GM18858 (cell line): ENCODE data around the gene RAB11FIP3.

Experiments
- ATAC-seq: cut with Tn5 transposase; IDR thresholded peaks from one replicate; pipeline ENCODE4 v1.9.1; 2021; ENCODE audit not compliant: unreplicated experiment

RAB11FIP3 gene

DNA sequence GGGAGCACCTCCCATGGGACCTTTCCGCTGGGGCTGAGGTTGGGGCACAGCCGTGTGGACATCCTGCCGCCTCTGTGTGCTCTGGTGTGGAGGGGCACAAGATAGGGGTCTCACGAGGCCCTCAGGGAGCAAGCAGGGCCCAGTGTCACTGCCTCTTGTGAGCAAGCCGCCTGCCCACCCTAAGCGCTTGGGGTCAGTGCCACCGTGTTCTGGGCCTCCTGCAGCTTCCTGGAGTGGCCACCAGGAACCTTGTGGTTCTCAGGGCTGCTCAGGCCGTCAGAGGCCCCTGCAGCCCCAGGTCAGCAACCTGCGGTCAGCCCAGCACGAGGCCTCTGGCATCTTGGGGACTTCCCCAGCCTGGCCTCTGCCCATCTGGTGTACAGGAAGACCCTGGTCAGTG, 88.5 kb downstream of the RAB11FIP3 start:
- ATAC-seq, result no peak

DNA sequence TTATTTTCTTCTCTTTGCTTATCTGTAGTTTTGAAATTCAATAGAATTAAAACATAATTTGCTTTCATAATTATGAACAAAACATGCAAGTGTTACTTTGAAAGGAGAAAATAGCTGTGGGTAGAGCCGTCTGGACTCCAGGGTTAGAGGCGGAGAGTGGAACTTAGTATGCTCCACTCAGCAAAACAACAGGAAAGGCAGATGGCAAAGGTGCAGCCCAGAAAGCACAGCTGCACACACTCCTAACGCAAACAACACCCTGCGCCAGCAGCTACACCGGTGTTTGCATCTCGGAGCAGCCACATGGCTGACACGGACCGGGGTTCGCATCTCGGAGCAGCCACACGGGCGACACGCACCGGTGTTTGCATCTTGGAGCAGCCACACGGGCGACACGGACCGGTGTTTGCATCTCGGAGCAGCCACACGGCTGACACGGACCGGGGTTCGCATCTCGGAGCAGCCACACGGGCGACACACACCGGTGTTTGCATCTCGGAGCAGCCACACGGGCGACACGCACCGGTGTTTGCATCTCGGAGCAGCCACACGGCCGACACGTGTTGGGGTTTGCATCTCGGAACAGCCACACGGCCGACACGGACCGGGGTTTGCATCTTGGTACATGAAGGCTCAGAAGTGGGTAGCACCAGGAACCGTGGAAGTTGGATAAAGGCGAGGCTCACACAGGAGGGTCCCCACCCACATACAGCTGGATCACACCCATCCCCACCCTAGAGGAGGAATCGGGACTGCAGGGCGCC, 89.9 kb downstream of the RAB11FIP3 start:
- no peak for ATAC-seq

DNA sequence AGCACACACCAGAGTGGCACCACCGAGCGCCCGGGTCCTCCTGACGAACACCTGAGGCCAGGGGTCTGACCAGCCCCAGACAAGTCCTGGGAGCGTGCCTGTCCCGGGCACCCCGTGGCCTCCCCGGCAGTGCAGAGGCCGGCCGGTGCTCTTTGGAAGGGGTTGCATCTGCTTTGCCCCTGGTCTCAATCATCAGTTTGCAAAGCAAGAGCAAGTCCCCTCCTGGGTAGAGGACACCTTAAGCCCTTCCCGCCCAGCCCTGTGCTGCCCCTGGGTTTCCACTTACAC, 90.4 kb downstream of the RAB11FIP3 start:
- no peak for ATAC-seq

DNA sequence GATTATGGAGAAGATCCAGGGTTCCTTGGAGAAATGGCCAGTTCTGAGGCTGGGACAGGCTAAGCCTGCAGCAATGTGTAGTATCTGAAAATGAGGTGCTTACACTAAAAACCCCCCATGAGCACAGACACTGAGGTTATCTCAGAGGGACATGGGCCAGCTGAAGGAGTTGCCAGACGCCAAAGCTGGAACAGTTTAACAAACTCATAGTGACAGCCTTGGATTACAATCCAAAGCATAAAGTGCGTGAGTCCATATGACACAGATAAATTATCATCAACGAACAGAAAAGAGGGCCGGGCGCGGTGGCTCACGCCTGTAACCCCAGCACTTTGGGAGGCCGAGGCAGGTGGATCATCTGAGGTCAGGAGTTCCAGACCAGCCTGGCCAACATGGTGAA, 90.9 kb downstream of the RAB11FIP3 start:
- ATAC-seq, result no peak

DNA sequence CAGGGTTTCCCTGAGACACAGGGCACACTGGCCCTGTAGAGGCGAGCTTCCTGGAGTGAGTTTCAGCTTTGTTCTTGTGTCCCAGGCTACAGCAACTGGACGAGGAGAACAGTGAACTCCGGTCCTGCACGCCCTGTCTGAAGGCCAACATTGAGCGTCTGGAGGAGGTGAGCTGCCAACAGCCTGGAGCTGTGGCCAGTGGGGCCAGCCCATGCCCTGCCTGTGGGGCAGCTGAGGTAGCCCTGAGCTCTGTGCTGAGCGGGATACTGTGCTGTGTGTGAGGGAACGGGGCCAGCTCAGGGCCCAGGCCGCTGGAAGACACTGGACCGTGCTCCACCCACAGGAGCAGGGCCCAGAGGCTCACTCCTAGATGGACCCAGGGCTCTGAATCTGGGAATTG, 93.4 kb downstream of the RAB11FIP3 start:
- no peak for ATAC-seq

DNA sequence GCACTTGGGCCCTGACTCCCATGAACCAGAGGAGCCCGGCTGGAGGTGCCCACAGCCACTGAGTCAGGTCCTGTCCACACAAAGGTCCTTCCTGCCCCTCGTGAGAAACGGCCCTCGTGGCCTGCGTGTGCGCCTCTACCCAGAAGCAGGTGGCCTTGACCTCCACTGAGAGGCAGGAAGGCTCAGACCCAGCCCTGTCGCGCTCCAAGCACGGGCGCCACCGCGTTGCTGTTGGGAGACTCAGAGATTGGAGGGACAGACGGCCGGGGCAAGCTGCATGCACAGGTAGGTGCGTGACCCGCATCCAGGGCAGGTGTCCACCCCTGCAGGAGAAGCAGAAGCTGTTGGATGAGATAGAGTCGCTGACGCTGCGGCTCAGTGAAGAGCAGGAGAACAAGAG, 94.0 kb downstream of the RAB11FIP3 start:
- ATAC-seq, result no peak

DNA sequence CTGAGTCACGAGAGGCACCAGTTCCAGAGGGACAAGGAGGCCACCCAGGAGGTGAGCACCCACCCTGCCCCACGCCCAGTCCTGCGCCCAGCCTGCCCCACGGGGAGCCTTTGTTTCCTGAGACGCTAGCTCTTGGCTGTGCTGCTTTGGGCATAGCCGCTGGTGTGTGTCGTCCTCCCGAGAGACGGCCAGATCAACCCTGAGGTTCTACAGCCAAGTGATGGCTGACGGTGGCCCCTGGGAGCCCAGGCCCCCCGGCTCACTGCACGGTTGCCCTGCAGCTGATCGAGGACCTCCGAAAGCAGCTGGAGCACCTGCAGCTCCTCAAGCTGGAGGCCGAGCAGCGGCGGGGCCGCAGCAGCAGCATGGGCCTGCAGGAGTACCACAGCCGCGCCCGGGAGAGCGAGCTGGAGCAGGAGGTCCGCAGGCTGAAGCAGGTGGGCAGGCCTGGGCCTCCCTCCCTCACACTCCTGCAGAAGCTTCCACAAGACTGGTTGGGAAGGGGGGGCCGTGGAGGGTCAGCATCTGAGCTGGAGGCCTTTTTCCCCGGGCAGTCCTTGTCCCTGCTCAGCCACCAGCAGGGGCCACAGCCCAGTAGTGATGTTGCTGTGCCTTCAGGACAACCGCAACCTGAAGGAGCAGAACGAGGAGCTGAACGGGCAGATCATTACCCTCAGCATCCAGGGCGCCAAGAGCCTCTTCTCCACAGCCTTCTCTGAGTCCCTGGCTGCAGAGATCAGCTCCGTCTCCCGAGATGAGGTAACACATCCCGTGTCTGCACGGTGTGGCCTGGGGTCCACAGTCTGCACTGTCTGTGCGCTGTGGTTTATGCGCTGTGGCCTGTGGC, 94.6 kb downstream of the RAB11FIP3 start:
- no peak for ATAC-seq

DNA sequence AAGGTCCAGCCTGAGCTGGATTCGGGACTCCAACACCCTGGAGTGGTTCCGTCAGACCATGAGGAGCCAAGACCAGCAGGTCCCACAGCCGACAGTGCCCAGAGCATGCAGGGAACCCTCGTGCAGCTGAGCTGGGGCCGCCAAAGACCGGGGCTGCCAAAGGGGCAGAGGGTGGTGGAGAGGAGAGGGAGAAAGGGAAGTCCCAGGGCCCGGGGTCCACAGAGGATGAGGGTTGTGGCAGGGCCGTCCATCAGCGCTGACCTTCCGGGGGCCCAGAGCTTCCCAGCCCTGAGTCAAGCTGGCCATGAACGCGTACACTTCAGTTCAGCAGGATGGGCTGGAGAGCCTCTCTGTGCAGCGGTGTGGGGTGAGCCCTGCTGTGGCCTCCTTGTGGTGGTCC, 95.4 kb downstream of the RAB11FIP3 start:
- no peak for ATAC-seq

DNA sequence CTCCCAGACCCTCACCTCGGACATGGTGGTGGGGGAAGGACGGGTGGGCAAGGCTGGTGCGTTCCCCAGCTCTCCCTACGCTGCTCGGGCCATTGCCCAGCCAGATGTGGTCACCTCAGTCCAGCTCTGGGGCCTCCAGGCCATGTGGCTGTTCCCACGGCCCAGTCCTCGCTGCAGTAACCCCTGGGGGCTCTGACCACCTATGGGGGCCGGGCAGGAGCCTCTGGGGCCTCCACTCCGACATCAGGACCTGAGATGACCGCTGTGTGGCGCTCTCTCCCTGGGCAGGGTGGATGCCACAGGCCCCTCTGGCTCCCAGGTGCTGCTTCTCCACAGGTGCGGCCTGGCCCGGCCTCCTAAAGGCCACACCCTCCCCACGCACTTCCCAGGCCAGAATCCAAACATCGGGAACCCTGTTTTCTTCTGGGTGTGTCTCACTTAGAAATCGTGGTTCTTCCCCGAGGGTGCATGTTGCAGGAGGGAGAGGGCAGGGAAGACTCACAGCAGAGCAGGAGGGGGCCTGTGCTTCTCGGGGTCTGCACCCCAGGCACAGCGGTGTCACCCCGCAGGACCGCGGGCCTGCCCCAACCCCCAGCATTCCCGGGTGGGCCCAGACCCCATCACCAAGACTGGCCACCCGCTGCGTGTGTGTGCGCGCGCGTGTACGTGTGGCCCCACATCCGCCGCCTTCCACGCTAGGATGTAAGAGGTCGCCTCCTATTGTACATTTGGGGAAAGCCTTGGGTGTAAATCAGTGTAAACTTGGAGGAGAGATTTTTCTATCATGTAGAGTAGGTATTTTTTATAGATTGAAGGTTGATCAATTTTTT, 96.1 kb downstream of the RAB11FIP3 start:
- ATAC-seq, result no peak

DNA sequence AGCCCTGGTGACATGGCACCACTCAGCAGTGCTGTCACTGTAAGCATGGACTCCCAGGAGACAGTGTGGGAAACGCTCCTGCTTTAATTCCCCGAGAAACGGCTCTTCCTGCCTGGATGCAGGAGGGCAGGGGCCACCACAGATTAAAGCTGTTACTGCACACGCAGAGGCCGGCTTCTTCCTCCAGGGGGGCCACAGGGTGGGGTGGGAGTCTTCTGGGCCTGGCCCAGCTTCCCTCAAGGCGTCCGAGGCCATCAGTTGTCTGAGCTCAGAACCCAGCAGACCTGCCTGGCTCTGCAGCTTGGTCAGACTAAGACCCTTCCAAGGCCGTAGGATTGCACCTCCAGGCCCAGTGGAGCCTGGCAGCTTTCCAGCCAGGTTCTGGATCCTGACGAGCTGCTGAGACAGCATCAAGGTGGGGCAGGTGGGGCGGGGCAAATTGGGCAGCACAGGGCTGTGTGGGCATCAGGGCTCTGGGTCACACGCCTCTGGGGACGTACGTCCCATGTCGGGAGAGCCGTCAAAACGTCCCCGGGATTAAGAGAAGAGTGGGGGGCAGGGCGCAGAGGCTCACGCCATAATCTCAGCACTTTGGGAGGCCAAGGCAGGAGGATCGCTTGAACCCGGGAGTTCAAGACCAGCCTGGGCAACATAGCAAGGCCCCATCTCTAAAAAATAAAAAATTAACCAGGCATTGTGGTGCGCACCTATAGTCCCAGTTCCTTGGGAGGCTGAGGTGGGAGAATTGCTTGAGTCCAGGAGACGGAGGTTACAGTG, 97.1 kb downstream of the RAB11FIP3 start:
- no peak for ATAC-seq

DNA sequence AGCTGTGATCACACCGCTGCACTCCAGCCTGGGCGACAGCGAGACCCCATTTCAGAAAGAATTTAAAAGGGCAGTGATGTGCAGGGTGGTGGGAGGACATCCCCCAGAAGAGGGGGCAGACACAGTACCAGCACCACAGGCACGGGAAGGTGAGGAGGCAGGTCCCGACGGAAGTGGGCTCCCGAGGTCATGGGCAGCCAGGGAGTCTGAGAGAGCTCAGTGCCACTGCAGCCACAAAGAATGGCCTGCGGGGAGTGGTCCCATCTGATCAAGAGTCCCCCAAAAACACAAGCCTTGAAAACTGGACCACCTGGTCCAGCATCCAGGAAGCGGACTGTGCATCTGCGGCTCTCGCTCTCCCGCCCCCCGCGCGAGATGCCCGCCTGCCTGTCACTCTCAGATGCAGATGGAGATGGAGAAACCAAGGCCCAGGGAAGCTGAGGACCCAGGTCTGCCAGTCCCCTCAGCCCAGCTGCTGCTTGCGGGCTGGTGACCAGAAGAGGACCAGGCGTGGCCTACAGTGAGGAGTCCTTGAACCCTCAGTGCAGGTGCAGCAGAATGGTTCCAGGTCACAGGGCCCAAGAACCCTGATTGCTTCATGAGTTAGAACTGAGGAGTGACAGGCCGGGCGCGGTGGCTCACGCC, 97.8 kb downstream of the RAB11FIP3 start:
- no peak for ATAC-seq

DNA sequence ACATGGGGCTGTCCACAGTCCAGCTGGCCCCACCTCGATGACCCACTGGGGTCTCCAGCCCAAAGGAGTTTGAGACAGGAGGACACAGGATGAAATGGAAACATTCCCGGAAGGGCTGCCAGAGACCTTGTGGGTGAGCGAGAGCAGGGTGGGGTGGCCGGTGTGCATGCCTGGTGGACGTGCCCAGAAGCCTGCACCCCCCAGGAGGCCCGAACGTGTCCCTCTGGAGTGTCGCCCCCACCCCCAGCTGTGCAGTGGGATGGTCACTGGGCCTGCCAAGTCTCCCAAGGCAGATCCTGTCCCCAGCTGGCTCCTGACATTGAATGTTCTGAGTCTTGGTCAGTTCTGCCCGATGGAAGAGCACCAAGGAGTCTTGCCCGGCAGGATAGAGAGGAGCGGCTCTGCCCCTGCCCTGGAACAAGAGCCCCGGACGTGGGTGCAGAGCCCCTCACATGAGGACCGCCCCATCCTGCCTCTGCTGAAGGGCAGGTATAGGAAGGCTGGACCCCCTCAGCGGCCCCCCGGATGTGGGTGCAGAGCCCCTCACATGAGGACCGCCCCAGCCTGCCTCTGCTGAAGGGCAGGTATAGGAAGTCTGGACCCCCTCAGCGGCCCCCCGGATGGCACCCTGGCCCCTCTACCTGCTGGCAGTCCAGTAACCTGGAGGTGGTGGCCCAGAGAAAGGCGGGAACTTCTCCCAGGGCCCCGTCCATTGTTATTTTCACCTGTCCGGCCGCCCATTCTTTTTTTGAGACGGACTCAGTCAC, 99.0 kb downstream of the RAB11FIP3 start:
- no peak for ATAC-seq

DNA sequence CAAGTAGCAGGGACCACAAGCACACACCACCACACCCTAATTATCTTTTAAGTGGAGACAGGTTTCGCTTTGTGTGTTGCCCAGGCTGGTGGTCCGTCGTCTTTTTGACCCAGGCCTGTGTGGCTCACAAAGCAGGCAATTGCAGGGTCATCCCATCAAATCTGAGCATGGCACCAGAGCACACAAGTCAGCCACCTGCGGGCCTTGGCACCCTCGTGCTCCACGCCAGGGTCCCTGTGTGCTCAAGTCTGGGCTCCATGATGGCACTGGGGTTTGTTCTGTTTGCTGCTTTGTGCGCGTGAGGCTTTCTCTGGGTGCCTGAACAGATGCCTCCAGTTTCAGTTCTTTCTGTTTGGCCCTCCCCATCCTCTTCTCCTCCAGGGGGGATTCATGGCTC, 99.7 kb downstream of the RAB11FIP3 start:
- ATAC-seq, result no peak

DNA sequence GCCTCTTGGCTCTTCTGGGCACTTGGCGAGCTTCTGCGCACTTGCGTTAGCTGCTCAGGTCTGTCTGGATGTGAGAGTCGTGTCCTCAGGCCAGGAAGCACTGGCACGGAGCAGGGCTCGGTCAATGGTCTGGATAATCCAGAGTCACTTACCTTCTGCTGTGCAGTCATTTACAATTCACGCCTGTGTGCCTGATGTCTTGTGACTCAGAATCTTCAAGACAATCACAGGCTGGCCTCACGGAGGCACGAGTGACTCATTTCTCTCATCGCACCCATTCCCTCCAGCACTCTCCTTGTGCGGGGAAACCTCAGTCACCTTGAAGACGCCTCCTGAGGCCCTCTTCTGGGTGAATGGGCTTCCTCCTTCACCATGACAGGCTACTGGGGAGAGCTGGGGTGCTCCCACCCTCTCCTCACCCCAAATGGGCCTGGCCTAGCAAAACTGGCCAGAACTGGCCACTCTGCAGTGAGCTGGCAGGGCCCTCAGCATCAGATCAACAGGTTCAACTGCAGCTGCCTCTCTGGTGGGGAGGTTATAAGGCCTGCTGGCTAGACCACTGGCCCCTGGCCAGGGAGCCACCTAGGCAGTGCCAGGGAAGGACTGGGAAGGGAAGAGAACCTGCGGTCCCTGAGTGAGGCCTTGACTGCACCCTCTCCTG, 100.2 kb downstream of the RAB11FIP3 start:
- ATAC-seq, result no peak

DNA sequence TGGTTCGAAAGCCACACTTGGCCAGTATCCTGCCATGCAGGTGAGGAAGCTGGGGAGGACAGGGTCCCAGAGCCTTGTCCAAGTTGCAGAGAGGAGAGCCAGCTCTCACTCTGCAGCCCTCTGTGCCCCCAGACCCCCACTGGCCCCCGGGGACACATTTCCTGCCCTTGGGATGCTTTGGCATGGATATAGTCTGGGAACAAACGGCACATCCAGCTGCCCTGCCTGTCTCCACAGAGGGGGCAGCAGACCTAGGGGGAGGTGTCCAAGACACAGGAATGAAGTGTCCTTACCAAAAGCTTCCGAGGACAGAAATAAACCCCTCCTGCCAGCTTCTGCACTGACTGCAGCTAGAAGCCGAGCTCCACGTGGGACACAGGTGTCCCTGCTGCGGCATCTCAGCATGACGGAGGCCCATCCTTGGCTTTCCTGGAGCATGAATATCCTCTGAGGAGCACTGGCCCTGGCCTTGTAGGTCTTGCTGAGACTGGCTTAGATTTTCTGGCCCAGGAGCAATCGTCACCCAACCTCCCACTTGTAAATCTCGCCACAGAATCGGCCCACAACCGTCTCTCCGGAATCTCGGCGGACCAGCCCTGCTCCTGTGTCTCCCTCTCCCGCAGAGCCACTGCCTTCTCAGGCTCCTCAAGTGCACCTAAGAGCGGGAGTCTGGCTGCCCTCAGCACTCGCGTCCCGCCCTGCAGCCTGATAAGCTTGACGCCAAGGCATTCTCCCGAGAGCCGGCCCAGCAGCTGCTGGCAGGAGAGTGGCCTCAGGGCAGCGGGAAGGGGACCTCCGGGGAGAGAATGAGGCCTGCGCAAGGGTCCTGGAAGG, 100.9 kb downstream of the RAB11FIP3 start:
- no peak for ATAC-seq

DNA sequence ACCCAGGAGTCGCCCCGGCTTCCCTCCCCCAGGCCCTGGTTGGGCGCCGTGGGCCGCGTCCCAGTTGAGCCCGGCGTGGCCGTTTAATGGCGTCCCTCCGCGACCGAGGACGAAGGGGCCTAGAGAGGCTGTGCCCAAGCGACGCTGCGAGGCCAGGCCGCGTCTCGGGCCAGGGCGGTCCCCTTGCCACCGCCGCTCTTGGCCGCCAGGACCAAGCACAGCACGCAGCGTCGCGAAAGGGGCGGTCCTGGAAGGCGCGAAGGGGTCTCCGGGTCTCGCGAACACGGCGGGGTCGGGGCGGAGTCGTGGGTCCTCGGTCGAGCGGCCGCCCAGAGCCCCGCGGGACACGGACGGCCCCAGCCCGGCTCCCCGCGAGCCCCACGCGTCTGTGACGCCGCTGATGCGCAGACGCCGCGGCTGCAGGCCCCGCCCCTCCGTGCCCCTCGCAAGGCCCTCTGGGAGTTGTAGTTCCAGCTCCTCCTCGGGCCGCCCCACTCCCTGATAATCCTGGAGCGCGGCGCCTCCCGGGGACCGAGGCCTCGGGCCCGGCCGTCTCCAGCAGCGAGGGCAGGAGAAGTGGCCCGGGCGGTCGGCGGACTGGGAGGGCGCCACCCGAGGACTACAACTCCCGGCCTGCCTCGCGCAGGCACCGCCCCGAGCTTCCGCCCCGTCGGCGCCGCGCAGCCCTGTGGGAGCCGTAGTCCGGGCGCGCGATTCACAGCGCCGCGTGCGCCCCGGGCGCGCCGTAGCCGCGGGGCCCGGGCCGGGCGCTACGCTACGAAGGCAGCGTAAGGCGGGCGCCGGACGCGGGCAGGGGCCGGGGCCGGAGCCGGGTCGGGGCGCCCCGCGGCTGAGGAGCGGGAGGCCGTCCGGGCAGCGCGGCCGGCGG, 101.8 kb downstream of the RAB11FIP3 start, which contains the start of gene CAPN15:
Gene CAPN15 (plus strand): TSS at position 698 of the 889 bp plus-strand sequence. CDS start 19,127 bp downstream, outside the sequence.
- ATAC-seq, result peak; percentile 51
